BJ (cell line): ENCODE measurements around the gene PLEKHG3. TPM values are rescaled to one million over a fixed set of nuclear protein-coding genes. Genes with fewer than 3 reads are reported as not detected.

Experiments
- CTCF ChIA-PET: fragments of 350-600 bp; formaldehyde crosslinking; extraction: SDS; loops from one replicate; lab custom pipeline; 2021; ENCODE audit warnings: antibody characterized with exemption, inconsistent platforms; lab: Yijun Ruan, JAX
- POLR2A ChIA-PET: fragments of 300-600 bp; sonication (Branson Sonifier 250); formaldehyde crosslinking; extraction: SDS; loops from one replicate; lab custom pipeline; 2021; ENCODE audit warnings: antibody characterized with exemption; lab: Charles Lee
- DNase-seq: peaks from one replicate; pipeline ENCODE4 v3.0.0-alpha.2; 2011; ENCODE audit warnings: low read depth
- H3K27me3 ChIP-seq: 2 replicates; pipeline ENCODE4 v1.6.0; 2011; ENCODE audit warnings: low read length; ENCODE audit not compliant: control insufficient read depth, insufficient read depth
- H3K36me3 ChIP-seq: 2 replicates; pipeline ENCODE4 v1.5.1; 2011; ENCODE audit warnings: low read length; ENCODE audit not compliant: control insufficient read depth, insufficient read depth
- H3K4me3 ChIP-seq: 2 replicates; pipeline ENCODE4 v1.5.1; 2011; ENCODE audit warnings: low read depth, mild to moderate bottlenecking, control low read depth, low read length
- polyA plus RNA-seq: library from polyadenylated mRNA; depleted of rRNA; stranded (reverse); fragments of >200 nt; gene quantifications from 2 replicates; pipeline ENCODE4 v1.2.3, GENCODE V29; 2011
- TF ChIP-seq, protein P1 (sequence below): IDR thresholded peaks from 2 replicates; pipeline ENCODE4 v1.5.1; 2011; ENCODE audit warnings: low read depth, mild to moderate bottlenecking, control low read depth, inconsistent platforms, low read length, moderate library complexity; ENCODE audit not compliant: insufficient read depth

Gene PLEKHG3
- polyA plus RNA-seq, 1 experiment: 12.4 TPM

DNA sequence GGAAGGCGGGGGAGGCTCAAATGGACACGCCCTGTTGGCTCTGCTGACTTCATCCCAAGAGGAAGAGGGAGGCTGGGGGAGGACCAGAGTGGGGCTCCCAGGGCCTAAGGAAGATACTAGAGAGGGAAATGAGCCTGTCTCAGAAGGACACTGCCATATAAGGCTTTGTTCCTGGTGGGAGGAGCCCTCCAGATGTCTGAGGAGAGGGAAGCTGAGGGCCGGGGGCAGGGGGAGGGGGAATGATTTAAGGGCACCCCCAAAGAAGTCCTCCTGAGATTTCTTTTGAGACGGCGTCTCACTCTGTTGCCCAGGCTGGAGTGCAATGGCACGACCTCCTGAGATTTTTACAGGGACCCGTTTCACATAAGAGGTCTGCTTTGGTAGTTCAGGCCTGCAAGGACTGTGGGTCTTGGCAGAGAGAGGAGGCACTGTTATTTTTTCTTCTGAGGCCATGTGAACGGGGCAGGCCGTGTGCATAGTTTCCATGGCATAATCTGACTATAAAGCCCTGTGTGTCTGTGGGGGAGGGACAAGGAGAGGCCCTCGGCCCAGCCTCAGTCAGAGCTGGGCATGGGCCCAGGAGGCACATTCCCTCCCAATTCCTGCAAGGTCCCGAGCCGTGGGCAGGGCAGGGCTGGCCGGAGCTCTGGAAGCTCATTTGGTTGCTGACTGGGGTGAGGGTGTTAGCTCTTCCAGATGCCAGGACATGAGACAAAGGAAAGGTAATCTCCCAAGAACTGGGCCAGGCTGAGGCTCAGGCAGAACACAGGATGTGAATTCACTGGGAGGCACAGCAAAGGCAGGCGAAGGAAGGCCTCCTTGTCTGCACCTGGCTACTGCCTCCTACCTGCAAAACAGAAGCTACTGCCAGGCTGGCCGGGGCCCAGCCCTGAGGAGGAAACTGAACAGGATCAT, 22.2 kb upstream of the PLEKHG3 start:
- TF ChIP-seq, protein P1, sequence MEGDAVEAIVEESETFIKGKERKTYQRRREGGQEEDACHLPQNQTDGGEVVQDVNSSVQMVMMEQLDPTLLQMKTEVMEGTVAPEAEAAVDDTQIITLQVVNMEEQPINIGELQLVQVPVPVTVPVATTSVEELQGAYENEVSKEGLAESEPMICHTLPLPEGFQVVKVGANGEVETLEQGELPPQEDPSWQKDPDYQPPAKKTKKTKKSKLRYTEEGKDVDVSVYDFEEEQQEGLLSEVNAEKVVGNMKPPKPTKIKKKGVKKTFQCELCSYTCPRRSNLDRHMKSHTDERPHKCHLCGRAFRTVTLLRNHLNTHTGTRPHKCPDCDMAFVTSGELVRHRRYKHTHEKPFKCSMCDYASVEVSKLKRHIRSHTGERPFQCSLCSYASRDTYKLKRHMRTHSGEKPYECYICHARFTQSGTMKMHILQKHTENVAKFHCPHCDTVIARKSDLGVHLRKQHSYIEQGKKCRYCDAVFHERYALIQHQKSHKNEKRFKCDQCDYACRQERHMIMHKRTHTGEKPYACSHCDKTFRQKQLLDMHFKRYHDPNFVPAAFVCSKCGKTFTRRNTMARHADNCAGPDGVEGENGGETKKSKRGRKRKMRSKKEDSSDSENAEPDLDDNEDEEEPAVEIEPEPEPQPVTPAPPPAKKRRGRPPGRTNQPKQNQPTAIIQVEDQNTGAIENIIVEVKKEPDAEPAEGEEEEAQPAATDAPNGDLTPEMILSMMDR: no peak
- peak; percentile 41 for DNase-seq
- no peak overlapping the region for H3K4me3 ChIP-seq
- ChIA-PET CTCF (interaction anchor here (1.0 to 1.3 kb wide), 3 partner anchors 9 to 78 kb away, joined by 3 to 4 read pairs (median 3); no protein-coding TSS in a partner anchor), POLR2A (no interaction called here)
- H3K36me3 ChIP-seq: no peaks in the 10 kb centered on the region
- H3K27me3 ChIP-seq: no peaks in the 10 kb centered on the region

DNA sequence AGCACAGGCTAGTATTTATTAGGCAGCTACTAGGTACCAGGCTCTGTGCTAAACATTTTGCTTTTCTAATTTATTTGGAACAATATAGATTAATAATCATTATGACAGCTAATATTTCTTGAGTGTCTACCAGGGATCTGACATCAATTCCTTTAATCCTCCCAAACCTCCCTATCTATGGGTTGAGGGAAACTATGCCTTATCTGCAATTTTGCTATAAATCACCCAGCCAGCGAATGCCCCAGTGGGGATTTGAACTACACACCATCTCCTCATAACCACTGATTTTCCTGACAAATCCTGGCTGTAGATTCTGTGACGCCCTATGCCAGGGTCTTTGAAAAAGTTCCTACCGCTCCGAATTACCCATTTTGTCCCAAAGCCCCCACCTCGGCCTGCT, 21.4 kb upstream of the PLEKHG3 start:
- DNase-seq: no peak
- ChIA-PET POLR2A (no interaction called here), CTCF (interaction anchor here (1.0 kb wide), 1 partner anchor 11 kb away, joined by 3 read pairs; no protein-coding TSS in a partner anchor)
- H3K27me3 ChIP-seq: no peaks in the 10 kb centered on the region
- TF ChIP-seq, protein P1: no peak
- no peaks in the 10 kb centered on the region for H3K36me3 ChIP-seq
- no peak overlapping the region for H3K4me3 ChIP-seq

DNA sequence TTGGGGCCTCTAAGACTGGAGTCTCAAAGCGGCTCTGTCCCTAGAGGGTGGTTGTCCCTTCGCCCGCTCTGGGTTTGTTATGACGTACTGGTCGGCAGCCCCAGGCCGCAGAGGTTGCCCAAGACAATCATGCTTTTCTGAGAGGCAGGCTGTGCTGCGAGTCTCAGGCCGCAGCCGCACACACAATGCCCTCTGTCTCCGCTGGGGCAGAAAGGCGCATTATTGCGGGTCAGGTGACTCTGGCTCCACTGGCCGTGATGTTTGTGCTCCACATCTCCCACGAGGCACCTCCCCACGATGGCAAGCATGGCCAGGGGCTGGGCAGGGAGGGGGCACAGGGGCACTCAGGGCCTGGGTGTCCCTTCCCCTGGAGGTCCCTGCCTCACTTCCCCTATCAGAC, 21.0 kb upstream of the PLEKHG3 start:
- ChIA-PET POLR2A (no interaction called here), CTCF (interaction anchor here (1.0 to 1.1 kb wide), 2 partner anchors 11 to 34 kb away, joined by 3 read pairs; no protein-coding TSS in a partner anchor)
- TF ChIP-seq, protein P1: no peak
- no peak overlapping the region for H3K4me3 ChIP-seq
- no peaks in the 10 kb centered on the region for H3K36me3 ChIP-seq
- DNase-seq: no peak
- peaks cover 3% of the 10 kb centered on the region; the same call in 1 of the 2 replicates for H3K27me3 ChIP-seq

DNA sequence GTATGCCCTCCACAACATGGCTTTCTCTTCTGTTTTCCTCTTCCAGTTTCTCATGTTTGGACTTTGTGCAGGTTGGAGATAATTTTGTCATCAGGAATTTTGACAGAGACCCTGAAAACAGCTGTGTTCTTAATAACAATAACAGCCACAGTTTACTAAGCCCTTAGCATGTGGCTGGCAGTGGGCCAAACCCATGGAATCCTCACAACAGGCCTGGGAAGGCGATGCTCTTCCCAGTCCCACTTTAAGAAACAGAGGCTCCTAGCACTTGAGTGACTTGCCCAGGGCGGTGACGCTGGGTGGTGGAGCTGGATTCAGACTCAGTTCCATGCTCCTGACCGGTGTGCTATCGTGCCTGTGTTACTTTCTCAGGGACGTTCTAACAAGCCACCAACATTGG, 20.1 kb upstream of the PLEKHG3 start:
- POLR2A ChIA-PET: interaction anchor here (0.6 kb wide), 1 partner anchor 180 kb away, joined by 3 read pairs; the partner anchor contains the start of gene ZBTB1

More for the DNA sequence above, 20.1 kb upstream of the PLEKHG3 start:
- H3K36me3 ChIP-seq: no peaks in the 10 kb centered on the region
- H3K27me3 ChIP-seq: peaks cover 9% of the 10 kb centered on the region; the same call in 1 of the 2 replicates
- CTCF ChIA-PET: interaction anchor here (0.6 to 1.1 kb wide), 2 partner anchors 17 to 33 kb away, joined by 3 read pairs; no protein-coding TSS in a partner anchor
- no peak for DNase-seq
- TF ChIP-seq, protein P1: no peak
- H3K4me3 ChIP-seq: no peak overlapping the region
